HL-60 (cell line): ENCODE measurements around the gene SPART.
A peak's percentile ranks its signal among the peaks of the same experiment; 100 is the strongest.

Source experiments
- DNase-seq, 2 experiments: peaks; one replicate each; pipeline ENCODE4 v3.0.0-alpha.2; 2010 to 2020; ENCODE audit warnings: low read depth in 1 of 2, low spot score in 1 of 2
- H3K27ac ChIP-seq: fragments of 250-450 bp; sonication (Bioruptor Pico); replicated peaks from 2 replicates; pipeline ENCODE4 v1.5.1; 2020; ENCODE audit warnings: mild to moderate bottlenecking, moderate library complexity
- H3K27me3 ChIP-seq: fragments of 250-450 bp; sonication (Bioruptor Pico); 2 replicates; pipeline ENCODE4 v1.5.1; 2021; ENCODE audit warnings: mild to moderate bottlenecking, moderate library complexity; ENCODE audit not compliant: insufficient read depth, poor library complexity, severe bottlenecking
- H3K4me3 ChIP-seq: replicated peaks from 2 replicates; pipeline ENCODE4 v1.5.1; 2011; ENCODE audit warnings: mild to moderate bottlenecking, control low read depth, low read length; ENCODE audit not compliant: insufficient read depth
- GABPA ChIP-seq: IDR thresholded peaks from 2 replicates; pipeline ENCODE4 v1.6.1; 2012; ENCODE audit warnings: low read depth
- POLR2AphosphoS5 ChIP-seq: IDR thresholded peaks from 2 replicates; pipeline ENCODE4 v1.6.1; 2012; ENCODE audit warnings: low read depth
- SPI1 ChIP-seq: IDR thresholded peaks from 2 replicates; pipeline ENCODE4 v1.6.1; 2012; ENCODE audit warnings: low read depth, mild to moderate bottlenecking, borderline replicate concordance
- TF ChIP-seq, protein P1 (sequence below): IDR thresholded peaks from 2 replicates; pipeline ENCODE4 v1.6.1; 2012; ENCODE audit warnings: low read depth; ENCODE audit not compliant: insufficient replicate concordance
- TF ChIP-seq, protein P2 (sequence below): IDR thresholded peaks from one replicate; pipeline ENCODE4 v1.5.1; 2011; ENCODE audit warnings: low read length, control low read depth, inconsistent platforms; ENCODE audit not compliant: insufficient read depth

SPART gene

DNA sequence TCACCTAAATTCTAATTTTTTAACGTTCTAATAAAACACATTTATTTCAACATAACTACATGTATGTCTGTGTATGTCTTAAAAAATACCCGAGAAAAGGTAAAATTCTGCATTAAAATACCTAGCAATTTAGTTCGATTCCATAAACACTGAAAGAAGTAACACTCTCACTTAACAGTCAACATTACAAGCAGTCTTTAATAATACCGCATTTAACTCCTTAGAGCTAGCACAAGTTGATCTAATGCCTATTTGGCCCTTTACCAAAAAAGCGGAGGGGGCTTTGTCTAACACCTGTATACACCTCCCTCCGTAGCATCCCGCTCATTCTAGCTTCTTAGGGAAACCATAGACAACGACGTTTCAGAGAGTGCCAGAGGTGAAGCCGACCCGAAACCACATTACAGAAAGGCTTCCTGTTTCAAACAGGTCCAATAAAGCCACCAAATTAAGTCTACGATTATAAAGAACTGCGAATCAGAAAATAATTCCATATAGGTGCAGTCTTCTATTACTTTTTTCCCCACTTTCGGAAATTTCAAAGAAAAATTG, 1.2 kb downstream of the SPART start:
- TF ChIP-seq, protein P1, sequence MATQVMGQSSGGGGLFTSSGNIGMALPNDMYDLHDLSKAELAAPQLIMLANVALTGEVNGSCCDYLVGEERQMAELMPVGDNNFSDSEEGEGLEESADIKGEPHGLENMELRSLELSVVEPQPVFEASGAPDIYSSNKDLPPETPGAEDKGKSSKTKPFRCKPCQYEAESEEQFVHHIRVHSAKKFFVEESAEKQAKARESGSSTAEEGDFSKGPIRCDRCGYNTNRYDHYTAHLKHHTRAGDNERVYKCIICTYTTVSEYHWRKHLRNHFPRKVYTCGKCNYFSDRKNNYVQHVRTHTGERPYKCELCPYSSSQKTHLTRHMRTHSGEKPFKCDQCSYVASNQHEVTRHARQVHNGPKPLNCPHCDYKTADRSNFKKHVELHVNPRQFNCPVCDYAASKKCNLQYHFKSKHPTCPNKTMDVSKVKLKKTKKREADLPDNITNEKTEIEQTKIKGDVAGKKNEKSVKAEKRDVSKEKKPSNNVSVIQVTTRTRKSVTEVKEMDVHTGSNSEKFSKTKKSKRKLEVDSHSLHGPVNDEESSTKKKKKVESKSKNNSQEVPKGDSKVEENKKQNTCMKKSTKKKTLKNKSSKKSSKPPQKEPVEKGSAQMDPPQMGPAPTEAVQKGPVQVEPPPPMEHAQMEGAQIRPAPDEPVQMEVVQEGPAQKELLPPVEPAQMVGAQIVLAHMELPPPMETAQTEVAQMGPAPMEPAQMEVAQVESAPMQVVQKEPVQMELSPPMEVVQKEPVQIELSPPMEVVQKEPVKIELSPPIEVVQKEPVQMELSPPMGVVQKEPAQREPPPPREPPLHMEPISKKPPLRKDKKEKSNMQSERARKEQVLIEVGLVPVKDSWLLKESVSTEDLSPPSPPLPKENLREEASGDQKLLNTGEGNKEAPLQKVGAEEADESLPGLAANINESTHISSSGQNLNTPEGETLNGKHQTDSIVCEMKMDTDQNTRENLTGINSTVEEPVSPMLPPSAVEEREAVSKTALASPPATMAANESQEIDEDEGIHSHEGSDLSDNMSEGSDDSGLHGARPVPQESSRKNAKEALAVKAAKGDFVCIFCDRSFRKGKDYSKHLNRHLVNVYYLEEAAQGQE: no peak
- Histone ChIP-seq H3K27me3 (no peaks in the 10 kb centered on the region), H3K4me3 (peak overlapping the region; percentile 83), H3K27ac (peak overlapping the region; percentile 96)
- DNase-seq: peak in 1 of 2 experiments; percentile 43

DNA sequence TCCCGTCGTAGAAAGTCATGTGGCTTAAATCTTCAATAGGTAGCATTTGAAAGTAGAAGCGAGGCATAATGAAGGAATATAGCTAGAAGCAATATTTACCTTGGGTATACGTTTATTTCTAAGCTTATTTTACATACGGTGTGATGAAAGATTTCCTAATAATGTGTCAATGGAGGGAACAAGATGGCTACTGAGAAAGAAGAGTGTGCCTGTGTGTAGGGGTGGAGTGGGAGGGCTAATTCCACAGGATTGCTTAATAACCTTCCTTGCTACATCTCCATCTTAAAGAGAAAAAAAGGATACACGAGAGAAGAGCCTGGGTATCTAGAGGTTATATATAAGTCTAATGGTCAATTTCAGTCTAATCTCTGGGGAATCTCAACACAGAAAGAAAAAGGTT, 2.0 kb downstream of the SPART start:
- TF ChIP-seq, protein P2, sequence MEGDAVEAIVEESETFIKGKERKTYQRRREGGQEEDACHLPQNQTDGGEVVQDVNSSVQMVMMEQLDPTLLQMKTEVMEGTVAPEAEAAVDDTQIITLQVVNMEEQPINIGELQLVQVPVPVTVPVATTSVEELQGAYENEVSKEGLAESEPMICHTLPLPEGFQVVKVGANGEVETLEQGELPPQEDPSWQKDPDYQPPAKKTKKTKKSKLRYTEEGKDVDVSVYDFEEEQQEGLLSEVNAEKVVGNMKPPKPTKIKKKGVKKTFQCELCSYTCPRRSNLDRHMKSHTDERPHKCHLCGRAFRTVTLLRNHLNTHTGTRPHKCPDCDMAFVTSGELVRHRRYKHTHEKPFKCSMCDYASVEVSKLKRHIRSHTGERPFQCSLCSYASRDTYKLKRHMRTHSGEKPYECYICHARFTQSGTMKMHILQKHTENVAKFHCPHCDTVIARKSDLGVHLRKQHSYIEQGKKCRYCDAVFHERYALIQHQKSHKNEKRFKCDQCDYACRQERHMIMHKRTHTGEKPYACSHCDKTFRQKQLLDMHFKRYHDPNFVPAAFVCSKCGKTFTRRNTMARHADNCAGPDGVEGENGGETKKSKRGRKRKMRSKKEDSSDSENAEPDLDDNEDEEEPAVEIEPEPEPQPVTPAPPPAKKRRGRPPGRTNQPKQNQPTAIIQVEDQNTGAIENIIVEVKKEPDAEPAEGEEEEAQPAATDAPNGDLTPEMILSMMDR: no peak
- TF ChIP-seq, protein P1: no peak
- no peak; the same call in 1 of the 2 replicates for TF ChIP-seq POLR2AphosphoS5
- no peak for TF ChIP-seq SPI1
- TF ChIP-seq GABPA: no peak
- Histone ChIP-seq H3K4me3 (peak overlapping the region; percentile 83), H3K27me3 (no peaks in the 10 kb centered on the region), H3K27ac (peak overlapping the region; percentile 96)
- DNase-seq: peak; percentile 77 to 90

DNA sequence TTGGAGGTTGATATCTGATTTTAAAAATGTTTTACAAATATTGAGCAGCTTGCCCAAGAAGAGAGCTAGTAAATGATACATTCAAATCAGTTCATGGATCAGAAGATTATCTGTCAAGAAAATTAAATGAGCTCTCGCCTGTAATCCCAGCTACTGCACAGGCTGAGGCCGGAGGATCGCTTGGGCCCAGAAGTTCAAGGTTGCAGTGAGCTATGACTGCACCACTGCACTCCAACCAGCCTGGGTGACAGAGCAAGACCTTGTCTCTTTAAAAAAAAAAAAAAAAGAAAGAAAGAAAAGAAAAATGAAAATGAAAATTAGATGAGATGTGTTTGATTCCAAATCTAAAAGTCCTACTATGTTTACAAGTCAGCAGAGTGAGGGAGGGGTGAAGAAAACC, 2.4 kb downstream of the SPART start:
- no peak for TF ChIP-seq GABPA
- TF ChIP-seq, protein P2: no peak
- no peak for TF ChIP-seq POLR2AphosphoS5
- TF ChIP-seq SPI1: no peak
- TF ChIP-seq, protein P1: no peak
- no peak for DNase-seq
- Histone ChIP-seq H3K4me3 (peak overlapping the region; percentile 83), H3K27me3 (no peaks in the 10 kb centered on the region), H3K27ac (peak overlapping the region; percentile 96)

DNA sequence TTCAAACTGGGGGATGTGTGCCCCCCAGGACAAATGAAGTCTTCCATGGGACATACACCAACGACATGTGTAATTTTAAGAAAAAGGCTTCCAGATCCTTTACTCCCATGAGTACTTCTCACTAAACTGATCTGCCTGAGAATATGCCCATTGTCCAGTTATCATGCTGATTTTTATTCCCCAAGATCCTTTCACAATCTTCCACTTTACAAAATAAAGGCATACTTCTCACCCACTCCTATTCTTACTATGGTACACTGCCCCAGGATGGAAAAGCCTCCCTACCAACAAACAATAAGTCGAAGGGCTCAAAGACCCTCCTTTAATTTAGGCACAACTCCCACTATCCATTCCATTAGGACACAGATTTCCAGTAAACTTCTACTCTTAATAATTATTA, 3.5 kb downstream of the SPART start:
- H3K4me3 ChIP-seq: no peak overlapping the region
- TF ChIP-seq GABPA (no peak), POLR2AphosphoS5 (no peak), SPI1 (no peak)
- TF ChIP-seq, protein P1: no peak
- TF ChIP-seq, protein P2: no peak
- no peak for DNase-seq
- no peaks in the 10 kb centered on the region for H3K27me3 ChIP-seq
- no peak overlapping the region for H3K27ac ChIP-seq
